Dedifferentiated amniotic fluid mesenchymal stem cell (primary cell): Measurements from ENCODE around the gene SNX8.
A peak's percentile ranks its signal among the peaks of the same experiment; 100 is the strongest.

Experiments used
- DNase-seq: peaks from one replicate; pipeline ENCODE4 v3.0.0-alpha.2; 2016; ENCODE audit errors: extremely low spot score

SNX8 gene

GRCh38 chr7:2245883-2246675, 68.2 kb downstream of the SNX8 start:
- DNase-seq, result no peak

- DNase-seq, result no peak
Measured at GRCh38 chr7:2244404-2244995, 69.7 kb downstream of the SNX8 start.

GRCh38 chr7:2243458-2243857, 70.8 kb downstream of the SNX8 start:
- no peak for DNase-seq

GRCh38 chr7:2242541-2243429, 71.5 kb downstream of the SNX8 start:
- DNase-seq, result no peak

GRCh38 chr7:2241580-2242540, 72.4 kb downstream of the SNX8 start, which contains the start of the genes MRM2 and NUDT1:
Gene MRM2, minus strand, starts transcription at chr7:2242205. Its CDS starts 36 bp downstream, at chr7:2242169.
Gene NUDT1, plus strand, starts transcription at chr7:2242226. Its CDS starts 2,349 bp downstream, at chr7:2244575.
- peak; percentile 50 for DNase-seq

- DNase-seq, result no peak
Measured at GRCh38 chr7:2239242-2239641, 75.0 kb downstream of the SNX8 start.

- DNase-seq, result no peak
Measured at GRCh38 chr7:2237109-2237602, 77.1 kb downstream of the SNX8 start.

GRCh38 chr7:2233926-2234325, 80.3 kb downstream of the SNX8 start:
- DNase-seq, result no peak

GRCh38 chr7:2232766-2233520, 81.3 kb downstream of the SNX8 start, which contains the start of gene MAD1L1:
Gene MAD1L1, minus strand, starts transcription at chr7:2232945. Its CDS starts 2,812 bp downstream, at chr7:2230133.
- DNase-seq, result peak; percentile 89

GRCh38 chr7:2231992-2232765, 82.1 kb downstream of the SNX8 start:
- DNase-seq, result no peak

- no peak for DNase-seq
Measured at GRCh38 chr7:2230882-2231281, 83.4 kb downstream of the SNX8 start.

GRCh38 chr7:2230226-2230625, 84.0 kb downstream of the SNX8 start:
- no peak for DNase-seq

GRCh38 chr7:2229467-2229866, 84.8 kb downstream of the SNX8 start:
- no peak for DNase-seq

GRCh38 chr7:2228921-2229320, 85.3 kb downstream of the SNX8 start:
- DNase-seq, result no peak

GRCh38 chr7:2227699-2228098, 86.5 kb downstream of the SNX8 start:
- DNase-seq, result no peak

GRCh38 chr7:2225830-2226229, 88.4 kb downstream of the SNX8 start:
- no peak for DNase-seq

- DNase-seq, result no peak
Measured at GRCh38 chr7:2225336-2225735, 88.9 kb downstream of the SNX8 start.

GRCh38 chr7:2224934-2225333, 89.3 kb downstream of the SNX8 start:
- no peak for DNase-seq

GRCh38 chr7:2224491-2224928, 89.7 kb downstream of the SNX8 start:
- no peak for DNase-seq
